IPS-18c (cell line): ENCODE data around the gene NR1I3.

ENCODE experiments used
- H3K4me3 ChIP-seq: 2 replicates; pipeline ENCODE4 v1.7.0; 2013; ENCODE audit warnings: low read depth, mild to moderate bottlenecking, low read length, moderate library complexity; ENCODE audit not compliant: insufficient read depth
- H3K9me3 ChIP-seq: one replicate; pipeline ENCODE4 v1.6.1; 2013; ENCODE audit warnings: mild to moderate bottlenecking, low read length, moderate library complexity; ENCODE audit not compliant: control insufficient read depth, insufficient read depth

NR1I3 gene

GRCh38 chr1:161191971-161192370, 46.0 kb downstream of the NR1I3 start:
- no peak overlapping the region for H3K4me3 ChIP-seq

GRCh38 chr1:161190962-161191521, 47.0 kb downstream of the NR1I3 start:
- Histone ChIP-seq H3K4me3 (no peak overlapping the region), H3K9me3 (no peaks in the 10 kb centered on the region)

More at GRCh38 chr1:161191971-161192370, 46.0 kb downstream of the NR1I3 start:
- no peaks in the 10 kb centered on the region for H3K9me3 ChIP-seq

DNA sequence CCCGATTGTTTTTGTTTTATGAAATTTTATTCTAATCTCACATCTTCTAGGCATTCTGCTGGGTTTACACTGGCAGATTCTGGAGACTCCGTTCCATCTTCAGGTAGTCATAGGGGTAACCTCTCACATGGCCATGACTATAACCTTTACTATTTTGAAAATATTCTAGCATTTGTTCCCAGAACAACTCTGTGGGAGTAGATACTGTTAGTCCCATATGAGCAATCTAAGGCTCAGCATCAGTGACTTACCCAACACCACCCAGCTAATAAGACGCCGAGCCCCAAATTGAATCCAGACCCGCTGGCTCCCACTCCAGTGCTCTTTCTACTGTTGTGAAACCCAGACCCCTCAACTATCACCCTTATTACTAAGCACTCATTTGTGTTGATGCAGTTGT, 49.0 kb downstream of the NR1I3 start:
- Histone ChIP-seq H3K9me3 (no peaks in the 10 kb centered on the region), H3K4me3 (no peak overlapping the region)

GRCh38 chr1:161188381-161188780, 49.6 kb downstream of the NR1I3 start:
- H3K4me3 ChIP-seq, result no peak overlapping the region
- H3K9me3 ChIP-seq, result no peaks in the 10 kb centered on the region

GRCh38 chr1:161187311-161187710, 50.7 kb downstream of the NR1I3 start:
- Histone ChIP-seq H3K4me3 (no peak overlapping the region), H3K9me3 (no peaks in the 10 kb centered on the region)

- no peaks in the 10 kb centered on the region for H3K9me3 ChIP-seq
Observed at GRCh38 chr1:161185732-161186311, 52.2 kb downstream of the NR1I3 start.

DNA sequence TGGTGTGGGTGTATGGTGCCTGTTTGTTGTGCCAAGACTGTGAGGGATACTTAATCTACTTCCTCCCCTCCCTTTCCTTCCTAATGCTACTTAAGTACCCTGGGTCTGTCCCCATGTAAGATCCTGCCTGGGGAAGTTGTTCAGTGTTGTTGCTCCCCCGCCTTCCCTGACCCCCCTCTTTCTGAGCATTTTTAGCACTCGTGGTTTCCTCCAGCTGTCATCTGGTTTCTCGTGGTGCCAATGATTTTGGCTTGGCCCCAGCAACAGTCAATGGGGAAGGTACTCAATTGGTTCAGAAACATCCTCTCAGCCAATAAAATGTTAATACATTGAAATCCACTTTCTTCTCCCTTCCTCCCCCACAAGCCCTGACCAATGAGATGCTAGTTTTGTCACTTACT, 52.7 kb downstream of the NR1I3 start:
- H3K4me3 ChIP-seq, result no peak overlapping the region
- H3K9me3 ChIP-seq, result no peaks in the 10 kb centered on the region

More at GRCh38 chr1:161185732-161186311, 52.2 kb downstream of the NR1I3 start:
- H3K4me3 ChIP-seq, result no peak overlapping the region

DNA sequence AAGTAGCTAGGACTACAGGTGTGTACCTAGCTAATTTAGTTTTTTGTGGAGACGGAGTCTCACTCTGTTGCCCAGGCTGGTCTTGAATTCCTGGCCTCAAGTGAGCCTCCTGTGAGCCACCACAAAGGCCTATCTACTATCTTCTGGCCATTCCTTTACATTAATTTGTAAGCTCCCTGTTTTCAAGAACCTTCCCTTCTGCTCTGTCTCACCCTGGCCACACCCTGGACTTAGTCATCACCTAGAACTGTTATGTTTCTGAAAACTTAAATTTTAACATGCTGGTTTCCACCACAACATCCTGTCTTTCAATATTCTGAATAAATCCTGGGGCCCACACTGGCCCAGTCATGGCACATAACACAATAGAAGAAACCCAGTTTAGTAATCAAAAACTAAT, 55.8 kb downstream of the NR1I3 start:
- H3K4me3 ChIP-seq, result no peak overlapping the region
- no peaks in the 10 kb centered on the region for H3K9me3 ChIP-seq

GRCh38 chr1:161180639-161181038, 57.4 kb downstream of the NR1I3 start:
- Histone ChIP-seq H3K4me3 (no peak overlapping the region), H3K9me3 (no peaks in the 10 kb centered on the region)

GRCh38 chr1:161179698-161180097, 58.3 kb downstream of the NR1I3 start:
- no peak overlapping the region for H3K4me3 ChIP-seq

More at GRCh38 chr1:161179698-161180097, 58.3 kb downstream of the NR1I3 start:
- no peaks in the 10 kb centered on the region for H3K9me3 ChIP-seq
